ENCODE data around the gene RAB6A.

GRCh38 chr11:73752903-73753302 is 8.0 kb downstream of the RAB6A start:
- TF ChIP-seq CTCF (conservative IDR thresholded peaks at IDR 0.05; ENCODE audit: low read depth, low read length): no peak
- TF ChIP-seq EZH2 (IDR thresholded peaks at IDR 0.05; ENCODE audit: borderline replicate concordance, low read depth, low read length, poor library complexity, severe bottlenecking): no peak

All from A673 (cell line).